Measurements from ENCODE around the gene RHBDL2.

DNA sequence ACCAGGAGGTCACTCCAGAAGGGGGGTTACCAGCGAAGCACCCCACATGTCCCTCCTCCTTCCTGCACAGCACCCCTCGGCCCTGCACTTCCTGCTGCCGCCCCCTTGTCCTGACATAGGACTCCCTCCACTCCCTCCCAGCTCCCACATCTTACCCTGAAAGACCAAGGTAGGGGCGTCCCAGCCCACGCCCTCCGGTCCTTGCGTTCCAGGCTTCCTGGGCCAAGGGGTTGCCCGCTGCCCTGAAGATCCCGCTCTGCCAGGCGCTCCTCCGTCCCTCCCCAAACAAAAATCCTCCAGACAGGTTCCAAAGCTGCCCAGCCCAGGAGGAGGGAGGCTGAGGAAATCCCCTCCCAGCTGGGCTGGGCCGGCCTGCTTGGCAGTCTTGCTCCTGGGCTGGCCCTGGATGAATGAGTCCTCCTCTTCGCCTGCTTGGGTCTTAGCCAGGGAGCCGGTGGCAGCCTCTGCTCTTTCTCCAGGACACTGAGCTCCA lies at the start of gene RHBDL2:
- TF ChIP-seq, protein P1, sequence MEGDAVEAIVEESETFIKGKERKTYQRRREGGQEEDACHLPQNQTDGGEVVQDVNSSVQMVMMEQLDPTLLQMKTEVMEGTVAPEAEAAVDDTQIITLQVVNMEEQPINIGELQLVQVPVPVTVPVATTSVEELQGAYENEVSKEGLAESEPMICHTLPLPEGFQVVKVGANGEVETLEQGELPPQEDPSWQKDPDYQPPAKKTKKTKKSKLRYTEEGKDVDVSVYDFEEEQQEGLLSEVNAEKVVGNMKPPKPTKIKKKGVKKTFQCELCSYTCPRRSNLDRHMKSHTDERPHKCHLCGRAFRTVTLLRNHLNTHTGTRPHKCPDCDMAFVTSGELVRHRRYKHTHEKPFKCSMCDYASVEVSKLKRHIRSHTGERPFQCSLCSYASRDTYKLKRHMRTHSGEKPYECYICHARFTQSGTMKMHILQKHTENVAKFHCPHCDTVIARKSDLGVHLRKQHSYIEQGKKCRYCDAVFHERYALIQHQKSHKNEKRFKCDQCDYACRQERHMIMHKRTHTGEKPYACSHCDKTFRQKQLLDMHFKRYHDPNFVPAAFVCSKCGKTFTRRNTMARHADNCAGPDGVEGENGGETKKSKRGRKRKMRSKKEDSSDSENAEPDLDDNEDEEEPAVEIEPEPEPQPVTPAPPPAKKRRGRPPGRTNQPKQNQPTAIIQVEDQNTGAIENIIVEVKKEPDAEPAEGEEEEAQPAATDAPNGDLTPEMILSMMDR (IDR thresholded peaks at IDR 0.05; ENCODE audit: insufficient read depth, low read depth, low read length): no peak
- no peak for TF ChIP-seq EZH2 (IDR thresholded peaks at IDR 0.05; ENCODE audit: insufficient read depth, low read length)

Data from astrocyte (in vitro differentiated cells and primary cell).